ENCODE measurements around the gene ATG101. TPM values are rescaled to one million over a fixed set of nuclear protein-coding genes. Genes with fewer than 3 reads are reported as not detected.

The ATG101 gene
- total RNA-seq, 1 donor: 64.4 TPM

GRCh38 chr12:52074971-52075724, 5.4 kb downstream of the ATG101 start:
- Histone ChIP-seq H4K20me1 (ENCODE audit: insufficient read depth, low read length) (peaks cover 89% of the 10 kb centered on the region), H3K4me2 (ENCODE audit: insufficient read depth, low read length) (peak overlapping the region; percentile 21), H3K27ac (ENCODE audit: low read depth, low read length) (peak overlapping the region; percentile 42), H3K36me3 (ENCODE audit: insufficient read depth, low read length) (peaks cover 65% of the 10 kb centered on the region), H3K79me2 (ENCODE audit: insufficient read depth, low read length) (peaks cover 86% of the 10 kb centered on the region), H3K4me1 (ENCODE audit: insufficient read depth, low read length) (peaks cover 46% of the 10 kb centered on the region), H3K4me3 (ENCODE audit: insufficient read depth, low read length) (no peak overlapping the region), H3K27me3 (ENCODE audit: insufficient read depth, low read length) (no peaks in the 10 kb centered on the region), H2AFZ (ENCODE audit: low read length) (no peak overlapping the region), H3K9me3 (ENCODE audit: low read depth, low read length) (no peaks in the 10 kb centered on the region)
- TF ChIP-seq CTCF (IDR thresholded peaks at IDR 0.05; ENCODE audit: extremely low read depth, low read depth, low read length): no peak
- peak; percentile 93 for DNase-seq (ENCODE audit: insufficient read length, low spot score, missing footprints)

GRCh38 chr12:52076811-52077210, 7.0 kb downstream of the ATG101 start:
- Histone ChIP-seq H3K27me3 (ENCODE audit: insufficient read depth, low read length) (no peaks in the 10 kb centered on the region), H3K79me2 (ENCODE audit: insufficient read depth, low read length) (peaks cover 70% of the 10 kb centered on the region)
- TF ChIP-seq CTCF (IDR thresholded peaks at IDR 0.05; ENCODE audit: extremely low read depth, low read depth, low read length): no peak

GRCh38 chr12:52078276-52078675, 8.5 kb downstream of the ATG101 start:
- DNase-seq (ENCODE audit: insufficient read length, low spot score, missing footprints): peak; percentile 35
- no peak for TF ChIP-seq CTCF (IDR thresholded peaks at IDR 0.05; ENCODE audit: extremely low read depth, low read depth, low read length)
- Histone ChIP-seq H4K20me1 (ENCODE audit: insufficient read depth, low read length) (peaks cover 69% of the 10 kb centered on the region), H3K9me3 (ENCODE audit: low read depth, low read length) (no peaks in the 10 kb centered on the region), H2AFZ (ENCODE audit: low read length) (no peak overlapping the region), H3K27ac (ENCODE audit: low read depth, low read length) (no peak overlapping the region), H3K27me3 (ENCODE audit: insufficient read depth, low read length) (no peaks in the 10 kb centered on the region), H3K79me2 (ENCODE audit: insufficient read depth, low read length) (peaks cover 55% of the 10 kb centered on the region), H3K4me1 (ENCODE audit: insufficient read depth, low read length) (peaks cover 49% of the 10 kb centered on the region), H3K4me3 (ENCODE audit: insufficient read depth, low read length) (no peak overlapping the region), H3K4me2 (ENCODE audit: insufficient read depth, low read length) (no peak overlapping the region), H3K36me3 (ENCODE audit: insufficient read depth, low read length) (peaks cover 51% of the 10 kb centered on the region)

More at GRCh38 chr12:52076811-52077210, 7.0 kb downstream of the ATG101 start:
- H4K20me1 ChIP-seq (ENCODE audit: insufficient read depth, low read length): peaks cover 73% of the 10 kb centered on the region
- peaks cover 44% of the 10 kb centered on the region for H3K4me1 ChIP-seq (ENCODE audit: insufficient read depth, low read length)
- peaks cover 65% of the 10 kb centered on the region for H3K36me3 ChIP-seq (ENCODE audit: insufficient read depth, low read length)
- no peak for DNase-seq (ENCODE audit: insufficient read length, low spot score, missing footprints)
- no peak overlapping the region for H3K27ac ChIP-seq (ENCODE audit: low read depth, low read length)
- no peak overlapping the region for H2AFZ ChIP-seq (ENCODE audit: low read length)
- H3K4me3 ChIP-seq (ENCODE audit: insufficient read depth, low read length): no peak overlapping the region
- H3K9me3 ChIP-seq (ENCODE audit: low read depth, low read length): no peaks in the 10 kb centered on the region
- H3K4me2 ChIP-seq (ENCODE audit: insufficient read depth, low read length): no peak overlapping the region

- Histone ChIP-seq H3K27me3 (ENCODE audit: insufficient read depth, low read length) (no peaks in the 10 kb centered on the region), H3K4me1 (ENCODE audit: insufficient read depth, low read length) (peaks cover 35% of the 10 kb centered on the region), H2AFZ (ENCODE audit: low read length) (no peak within 1 kb of the TSS), H3K36me3 (ENCODE audit: insufficient read depth, low read length) (peaks cover 41% of the 10 kb centered on the region), H3K4me2 (ENCODE audit: insufficient read depth, low read length) (no peak within 1 kb of the TSS), H3K9me3 (ENCODE audit: low read depth, low read length) (no peaks in the 10 kb centered on the region), H3K27ac (ENCODE audit: low read depth, low read length) (no peak within 1 kb of the TSS), H3K4me3 (ENCODE audit: insufficient read depth, low read length) (no peak within 1 kb of the TSS), H3K79me2 (ENCODE audit: insufficient read depth, low read length) (peaks cover 40% of the 10 kb centered on the region), H4K20me1 (ENCODE audit: insufficient read depth, low read length) (peaks cover 54% of the 10 kb centered on the region)
- TF ChIP-seq CTCF (IDR thresholded peaks at IDR 0.05; ENCODE audit: extremely low read depth, low read depth, low read length): no peak
- DNase-seq (ENCODE audit: insufficient read length, low spot score, missing footprints): peak; percentile 58
Observed at GRCh38 chr12:52079576-52080402, 10.0 kb downstream of the ATG101 start, which contains the start of gene SMIM41. Gene SMIM41 (plus strand): TSS chr12:52079704. CDS start chr12:52079780, 76 bp downstream.
